BJ (cell line): ENCODE results near the gene PARD6G. TPM values are rescaled to one million over a fixed set of nuclear protein-coding genes. Genes with fewer than 3 reads are reported as not detected.

Experiments
- CTCF ChIA-PET: fragments of 350-600 bp; formaldehyde crosslinking; extraction: SDS; loops from one replicate; lab custom pipeline; 2021; ENCODE audit warnings: antibody characterized with exemption, inconsistent platforms; lab: Yijun Ruan, JAX
- POLR2A ChIA-PET: fragments of 300-600 bp; sonication (Branson Sonifier 250); formaldehyde crosslinking; extraction: SDS; loops from one replicate; lab custom pipeline; 2021; ENCODE audit warnings: antibody characterized with exemption; lab: Charles Lee
- DNase-seq: peaks from one replicate; pipeline ENCODE4 v3.0.0-alpha.2; 2011; ENCODE audit warnings: low read depth
- H3K27me3 ChIP-seq: 2 replicates; pipeline ENCODE4 v1.6.0; 2011; ENCODE audit warnings: low read length; ENCODE audit not compliant: control insufficient read depth, insufficient read depth
- H3K36me3 ChIP-seq: 2 replicates; pipeline ENCODE4 v1.5.1; 2011; ENCODE audit warnings: low read length; ENCODE audit not compliant: control insufficient read depth, insufficient read depth
- H3K4me3 ChIP-seq: 2 replicates; pipeline ENCODE4 v1.5.1; 2011; ENCODE audit warnings: low read depth, mild to moderate bottlenecking, control low read depth, low read length
- CTCF ChIP-seq: IDR thresholded peaks from 2 replicates; pipeline ENCODE4 v1.5.1; 2011; ENCODE audit warnings: low read depth, mild to moderate bottlenecking, control low read depth, inconsistent platforms, low read length, moderate library complexity; ENCODE audit not compliant: insufficient read depth
- polyA plus RNA-seq: library from polyadenylated mRNA; depleted of rRNA; stranded (reverse); fragments of >200 nt; gene quantifications from 2 replicates; pipeline ENCODE4 v1.2.3, GENCODE V29; 2011

Gene PARD6G
- polyA plus RNA-seq, 1 experiment, result 0.96 TPM

- POLR2A ChIA-PET, result no interaction called here
- TF ChIP-seq CTCF, result no peak
- no peak overlapping the region for H3K4me3 ChIP-seq
- H3K36me3 ChIP-seq, result no peaks in the 10 kb centered on the region
- CTCF ChIA-PET, result no interaction called here
- H3K27me3 ChIP-seq, result no peaks in the 10 kb centered on the region
- DNase-seq, result no peak
Measured at GRCh38 chr18:80234398-80234797, 12.9 kb downstream of the PARD6G start.

- ChIA-PET CTCF (no interaction called here), POLR2A (no interaction called here)
Measured at GRCh38 chr18:80233899-80234298, 13.4 kb downstream of the PARD6G start.

GRCh38 chr18:80233201-80233835 lies 14.0 kb downstream of the PARD6G start:
- POLR2A ChIA-PET, result no interaction called here
- CTCF ChIA-PET, result no interaction called here
- Histone ChIP-seq H3K36me3 (no peaks in the 10 kb centered on the region), H3K27me3 (no peaks in the 10 kb centered on the region), H3K4me3 (no peak overlapping the region)
- TF ChIP-seq CTCF, result no peak
- no peak for DNase-seq

More at GRCh38 chr18:80233899-80234298, 13.4 kb downstream of the PARD6G start:
- Histone ChIP-seq H3K27me3 (no peaks in the 10 kb centered on the region), H3K36me3 (no peaks in the 10 kb centered on the region), H3K4me3 (no peak overlapping the region)
- no peak for DNase-seq
- no peak for TF ChIP-seq CTCF

GRCh38 chr18:80232710-80233109 lies 14.6 kb downstream of the PARD6G start:
- no peak for TF ChIP-seq CTCF
- Histone ChIP-seq H3K27me3 (no peaks in the 10 kb centered on the region), H3K4me3 (no peak overlapping the region), H3K36me3 (no peaks in the 10 kb centered on the region)
- ChIA-PET POLR2A (no interaction called here), CTCF (no interaction called here)
- DNase-seq, result no peak

- H3K27me3 ChIP-seq, result no peaks in the 10 kb centered on the region
- CTCF ChIA-PET, result interaction anchor here (0.9 kb wide), 1 partner anchor 8 kb away, joined by 3 read pairs; no protein-coding TSS in a partner anchor
Measured at GRCh38 chr18:80232030-80232429, 15.3 kb downstream of the PARD6G start.

More at GRCh38 chr18:80232030-80232429, 15.3 kb downstream of the PARD6G start:
- Histone ChIP-seq H3K4me3 (no peak overlapping the region), H3K36me3 (no peaks in the 10 kb centered on the region)
- TF ChIP-seq CTCF, result no peak
- POLR2A ChIA-PET, result no interaction called here
- no peak for DNase-seq
